Stimulated activated naive CD4-positive, alpha-beta T cell (primary cell): ENCODE measurements around the gene NTRK1.

Experiments used
- DNase-seq, 6 experiments: peaks; one replicate each; lab custom pipeline; 2025; lab: John Stamatoyannopoulos, UW

The NTRK1 gene

GRCh38 chr1:156860628-156861423 lies at the start of gene NTRK1:
NTRK1 (plus strand) TSS chr1:156860865; CDS start chr1:156860935, 70 bp downstream.
- peak in 5 of 6 experiments; percentile 30 to 51 (median 45) for DNase-seq

GRCh38 chr1:156811168-156811567 lies 49.5 kb upstream of the NTRK1 start:
- DNase-seq, result no peak

- DNase-seq, result no peak
Observed at GRCh38 chr1:156812293-156812990, 48.2 kb upstream of the NTRK1 start.

DNA sequence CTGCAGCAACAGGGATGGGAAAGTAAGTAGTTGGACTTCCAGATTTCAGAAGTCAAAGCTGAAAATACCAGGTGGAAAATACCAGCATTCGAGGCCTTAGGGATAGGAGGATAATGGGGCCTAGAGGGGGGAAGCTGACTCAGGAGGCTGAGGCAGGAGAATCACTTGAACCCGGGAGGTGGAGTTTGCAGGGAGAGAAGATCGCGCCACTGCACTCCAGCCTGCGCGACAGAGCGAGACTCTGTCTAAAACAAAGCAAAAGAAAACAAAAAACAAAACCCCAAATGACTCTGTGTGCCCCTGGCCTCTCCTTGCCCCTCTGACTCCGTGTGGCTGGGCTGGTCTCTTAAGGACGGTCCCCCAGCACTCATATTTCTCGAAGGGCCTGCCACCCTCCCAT lies 47.4 kb upstream of the NTRK1 start:
- DNase-seq, result no peak

GRCh38 chr1:156813750-156814570 lies 46.7 kb upstream of the NTRK1 start:
- DNase-seq, result peak; percentile 54 to 81 (median 68)

- DNase-seq, result no peak
Observed at GRCh38 chr1:156814571-156815260, 45.9 kb upstream of the NTRK1 start.

DNA sequence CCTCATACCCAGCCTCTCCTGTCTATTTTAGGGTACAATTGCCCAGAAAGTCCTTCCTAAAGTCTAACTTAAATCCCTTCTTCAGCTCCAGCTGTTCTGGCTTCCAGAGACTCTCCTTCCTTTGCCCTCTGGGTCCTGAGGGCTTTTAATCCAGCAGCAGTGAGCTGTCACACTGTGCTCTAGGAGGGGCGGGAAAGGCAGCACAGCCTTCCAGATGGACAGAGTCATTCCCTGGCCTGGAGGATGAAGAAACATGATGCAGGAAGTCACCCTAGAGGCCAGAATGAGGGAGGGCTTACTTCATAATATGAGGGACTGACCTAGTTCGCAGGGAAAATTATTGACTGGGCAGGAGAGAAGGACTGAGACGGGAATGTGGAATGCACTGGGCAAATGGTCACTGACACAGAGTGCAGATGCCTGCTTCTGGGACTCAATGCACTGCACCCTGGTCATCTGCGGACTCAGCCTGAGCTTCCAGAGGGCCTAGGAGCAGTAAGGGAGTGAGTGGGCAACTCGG lies 45.3 kb upstream of the NTRK1 start:
- peak in 1 of 6 experiments; percentile 27 for DNase-seq

DNA sequence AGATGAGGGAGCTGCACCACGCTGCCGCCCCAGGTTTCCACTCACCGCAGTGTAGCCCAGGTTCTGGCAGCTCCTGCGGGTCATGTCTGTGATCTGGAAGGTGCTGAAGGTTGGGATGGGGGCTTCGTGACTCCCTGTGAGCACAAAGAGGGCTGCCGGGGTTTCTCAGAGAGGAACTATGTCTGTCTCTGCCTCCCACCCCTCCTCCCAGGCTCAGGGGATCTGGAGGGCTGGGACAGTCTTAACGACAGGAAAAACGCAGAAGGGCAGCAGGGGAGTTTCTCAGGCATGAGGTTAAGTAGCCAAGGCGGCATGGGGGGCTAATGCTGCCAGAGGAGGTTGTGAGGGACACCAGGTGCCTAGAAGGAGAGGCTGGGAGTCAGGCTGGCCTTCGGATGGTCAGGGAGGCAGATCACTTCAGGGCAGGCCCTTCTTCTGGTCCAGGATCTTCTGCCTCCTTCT lies 44.7 kb upstream of the NTRK1 start:
- peak in 4 of 6 experiments; percentile 5 to 58 (median 38) for DNase-seq

GRCh38 chr1:156816561-156817328 lies 43.9 kb upstream of the NTRK1 start, which contains the start of gene SH2D2A:
SH2D2A (minus strand) TSS chr1:156816848; CDS start chr1:156816708, 140 bp downstream.
- peak; percentile 85 to 97 (median 94) for DNase-seq

GRCh38 chr1:156821801-156822200 lies 38.9 kb upstream of the NTRK1 start:
- no peak for DNase-seq

DNA sequence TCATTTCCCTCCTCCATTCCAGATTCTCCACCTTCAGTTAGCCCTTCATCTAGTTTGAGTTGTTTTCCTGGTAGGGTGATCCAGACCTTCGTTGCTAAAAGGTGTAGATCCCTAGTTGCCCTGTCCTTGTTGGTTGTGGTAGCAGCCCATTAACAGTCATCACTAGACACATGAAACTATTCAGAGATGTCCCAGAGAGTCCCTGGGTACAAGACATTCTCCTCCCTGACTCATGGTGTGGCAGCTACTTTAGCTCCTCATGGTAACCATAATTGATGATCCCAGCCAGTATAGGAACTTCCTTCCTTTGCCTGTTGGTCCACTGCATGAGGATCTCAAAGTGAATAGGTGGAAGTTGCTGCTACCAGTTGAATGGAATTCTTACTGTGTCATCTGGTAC lies 38.0 kb upstream of the NTRK1 start:
- DNase-seq, result no peak

DNA sequence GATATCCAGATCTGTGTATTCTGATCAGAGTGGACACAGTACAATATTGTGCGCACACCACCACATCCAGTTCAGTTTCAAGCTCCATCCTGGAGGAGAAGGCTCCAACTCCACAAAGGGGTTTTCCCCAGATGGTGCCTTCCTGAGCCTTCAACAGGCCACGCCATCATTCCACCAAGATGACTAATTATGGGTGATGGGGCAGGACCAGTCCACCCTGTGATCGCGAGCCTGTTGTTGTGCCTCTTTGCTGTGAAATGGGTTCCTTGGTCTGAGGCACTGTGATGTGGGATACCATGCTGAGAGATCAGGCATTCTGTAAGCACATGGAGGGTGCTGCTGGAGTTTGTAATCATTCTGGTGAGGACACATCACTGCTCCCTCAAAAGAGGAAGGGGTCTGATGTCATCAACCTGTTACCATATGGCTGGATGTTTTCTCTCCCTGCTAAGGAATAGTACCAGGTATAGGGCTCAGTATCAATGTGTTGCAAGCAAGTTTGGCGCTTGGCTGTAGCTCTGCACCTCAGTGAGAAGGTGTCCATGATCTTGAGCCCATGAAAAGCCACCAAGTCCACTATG lies 37.4 kb upstream of the NTRK1 start:
- DNase-seq, result no peak

DNA sequence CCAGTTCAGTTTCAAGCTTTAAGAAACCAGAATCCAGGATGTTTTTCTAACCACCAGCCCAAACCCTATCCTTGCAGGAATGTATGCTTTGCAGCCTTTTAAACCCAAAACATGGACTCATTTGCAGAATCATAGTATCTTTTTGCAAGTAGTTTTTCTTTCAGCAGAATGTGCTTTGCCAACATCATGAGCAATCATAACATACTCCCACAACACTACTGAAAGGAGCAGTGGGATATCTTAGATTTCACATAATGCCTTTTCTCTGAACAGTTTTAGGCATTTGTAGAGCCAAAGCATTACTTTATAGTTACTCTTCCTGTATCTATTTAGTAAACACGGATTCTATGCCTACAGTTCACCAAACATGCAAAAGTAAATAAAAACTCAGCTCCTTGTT lies 34.0 kb upstream of the NTRK1 start:
- no peak for DNase-seq

- no peak for DNase-seq
Observed at GRCh38 chr1:156828400-156829124, 32.1 kb upstream of the NTRK1 start.

GRCh38 chr1:156832434-156832833 lies 28.2 kb upstream of the NTRK1 start:
- no peak for DNase-seq

DNA sequence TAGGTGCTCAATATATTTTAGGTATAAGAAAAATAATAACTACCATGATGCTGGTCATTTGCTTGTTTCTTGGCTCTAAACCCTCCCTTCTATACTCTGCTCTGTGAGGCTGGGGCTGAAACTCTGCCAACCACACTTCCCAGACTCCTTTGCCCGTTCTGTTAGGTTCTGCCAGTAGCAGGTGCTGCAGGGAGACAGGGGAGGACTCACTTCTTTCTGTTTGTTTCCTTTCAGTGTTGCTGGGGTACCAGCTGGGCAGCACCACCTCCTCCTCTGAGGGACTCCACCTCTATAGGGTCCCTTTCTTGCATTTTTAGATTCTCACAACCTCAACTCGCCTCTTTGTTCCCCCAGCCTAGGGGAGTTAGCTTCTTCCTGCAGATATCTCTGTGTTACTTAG lies 27.1 kb upstream of the NTRK1 start:
- no peak for DNase-seq

DNA sequence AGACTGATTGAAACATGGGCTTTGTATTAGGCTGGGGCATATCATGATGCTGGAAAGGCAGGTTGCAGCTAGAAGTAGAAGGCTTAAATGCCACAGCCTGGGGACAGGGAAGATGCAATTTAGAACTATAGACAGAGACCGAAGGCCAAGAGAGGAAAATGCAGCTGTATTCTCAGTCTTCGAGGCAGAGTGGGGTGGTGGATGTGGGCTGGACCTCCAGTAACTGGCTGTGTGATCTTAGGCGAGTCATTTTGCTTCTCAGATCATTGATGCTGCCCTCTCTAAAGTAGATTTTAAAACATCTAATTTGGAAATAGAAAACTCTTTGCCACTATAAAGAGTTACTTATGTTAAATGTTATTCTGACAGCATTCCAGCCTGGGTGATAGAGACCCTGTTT lies 26.3 kb upstream of the NTRK1 start:
- DNase-seq, result no peak

DNA sequence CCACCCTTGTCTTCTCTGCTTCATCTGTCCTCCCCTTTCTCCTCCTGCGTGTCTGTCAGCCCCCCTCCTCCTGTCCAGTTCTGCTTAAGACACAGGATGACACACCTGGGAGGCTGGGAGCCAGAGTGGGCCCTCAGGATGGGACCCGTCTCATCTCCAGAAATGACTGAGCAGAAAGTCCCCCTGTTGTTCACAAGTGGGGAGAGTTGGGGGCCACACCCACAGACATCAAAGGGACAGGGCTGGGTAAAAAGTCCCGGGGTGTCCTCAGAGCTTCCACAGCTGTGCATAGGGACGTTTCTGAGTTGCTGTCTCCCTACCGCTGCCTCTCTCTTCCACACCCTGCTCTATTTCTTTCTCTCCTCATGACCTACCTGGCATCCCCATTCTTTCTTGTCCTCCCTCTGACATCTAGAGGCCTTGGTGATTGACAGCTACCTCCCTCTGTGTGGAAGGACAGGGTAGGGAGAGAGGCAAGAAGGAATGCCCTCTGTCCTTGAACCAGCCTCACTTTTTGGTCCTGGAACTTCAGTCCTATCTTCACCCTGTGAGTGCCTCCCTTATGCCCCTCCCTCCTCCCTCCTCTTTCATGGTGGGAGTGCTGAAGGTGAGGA lies 24.5 kb upstream of the NTRK1 start:
- DNase-seq, result no peak

DNA sequence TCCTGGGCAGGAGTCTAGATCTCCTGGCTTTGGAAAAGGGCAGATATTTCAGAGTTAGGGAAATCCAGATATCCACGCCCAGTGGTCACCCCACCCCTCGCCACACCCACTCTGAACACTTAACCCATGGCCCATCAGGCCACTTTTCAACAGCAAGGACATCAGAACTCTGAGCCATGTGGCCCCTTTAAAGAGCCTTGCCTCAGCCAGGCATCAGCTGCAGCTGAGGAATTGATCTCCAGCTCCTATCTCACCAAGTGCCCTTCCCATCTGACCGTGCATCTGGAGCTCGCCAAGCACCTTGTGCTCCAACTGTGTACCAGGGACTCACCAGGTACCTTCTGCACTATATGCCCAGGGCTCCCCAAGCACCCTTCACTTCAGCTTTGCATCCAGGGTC lies 23.8 kb upstream of the NTRK1 start:
- no peak for DNase-seq
